Fibroblast of villous mesenchyme (primary cell): ENCODE results near the gene TUBB4B. TPM values are rescaled to one million over a fixed set of nuclear protein-coding genes. Genes with fewer than 3 reads are reported as not detected.

Experiments
- DNase-seq: peaks from one replicate; pipeline ENCODE4 v3.0.0-alpha.2; 2010; ENCODE audit warnings: low read depth
- H3K4me3 ChIP-seq: 2 replicates; pipeline ENCODE4 v1.5.1; 2011; ENCODE audit warnings: low read depth, mild to moderate bottlenecking, low read length
- CTCF ChIP-seq: IDR thresholded peaks from 2 replicates; pipeline ENCODE4 v1.5.1; 2012; ENCODE audit warnings: low read depth, mild to moderate bottlenecking, low read length; ENCODE audit not compliant: insufficient read depth
- total RNA-seq: library from RNA; depleted of rRNA; stranded (reverse); fragments of >200 nt; gene quantifications from 2 replicates; pipeline ENCODE4 v1.2.3, GENCODE V29; 2012

TUBB4B gene
- total RNA-seq, 1 donor = 218 TPM

- DNase-seq = no peak
- H3K4me3 ChIP-seq = no peak overlapping the region
- no peak for TF ChIP-seq CTCF
Observed at GRCh38 chr9:137229903-137230704, 11.0 kb upstream of the TUBB4B start.

GRCh38 chr9:137230705-137231371, 10.2 kb upstream of the TUBB4B start, which contains the start of gene SLC34A3:
TSS of gene SLC34A3 (plus strand) at chr9:137230901. CDS start at chr9:137231703, 802 bp downstream.
- DNase-seq = no peak
- no peak for TF ChIP-seq CTCF
- H3K4me3 ChIP-seq = no peak within 1 kb of the TSS

- no peak for TF ChIP-seq CTCF
- no peak for DNase-seq
- H3K4me3 ChIP-seq = no peak overlapping the region
Observed at GRCh38 chr9:137231372-137232039, 9.6 kb upstream of the TUBB4B start.

GRCh38 chr9:137232101-137232500, 9.0 kb upstream of the TUBB4B start:
- H3K4me3 ChIP-seq = no peak overlapping the region
- TF ChIP-seq CTCF = no peak

GRCh38 chr9:137232510-137232909, 8.6 kb upstream of the TUBB4B start:
- DNase-seq = no peak
- no peak for TF ChIP-seq CTCF
- no peak overlapping the region for H3K4me3 ChIP-seq

More at GRCh38 chr9:137232101-137232500, 9.0 kb upstream of the TUBB4B start:
- no peak for DNase-seq

- TF ChIP-seq CTCF = no peak
- H3K4me3 ChIP-seq = no peak overlapping the region
- no peak for DNase-seq
Observed at GRCh38 chr9:137233143-137233980, 7.7 kb upstream of the TUBB4B start.
